B cell (primary cell): ENCODE data around the gene GPR108.

Experiments used
- CTCF ChIP-seq: fragments of 200-600 bp; IDR thresholded peaks from one replicate; pipeline ENCODE4 v1.8.0; 2022; ENCODE audit warnings: antibody characterized with exemption, mild to moderate bottlenecking
- EZH2 ChIP-seq: IDR thresholded peaks from 2 replicates; pipeline ENCODE4 v1.6.1; 2012; ENCODE audit warnings: borderline replicate concordance, low read depth, mild to moderate bottlenecking, moderate library complexity, low read length; ENCODE audit not compliant: insufficient read depth, poor library complexity, severe bottlenecking

- TF ChIP-seq EZH2 (no peak), CTCF (no peak)
Measured at GRCh38 chr19:6713773-6714692, 23.3 kb downstream of the GPR108 start.
